ENCODE measurements around the gene SHC1. TPM values are rescaled to one million over a fixed set of nuclear protein-coding genes. Genes with fewer than 3 reads are reported as not detected.

Gene SHC1
- total RNA-seq, 1 donor: 167 TPM

GRCh38 chr1:154969860-154970452, 591 bp downstream of the SHC1 start:
- DNase-seq (ENCODE audit: low read depth): no peak
- TF ChIP-seq, protein P1, sequence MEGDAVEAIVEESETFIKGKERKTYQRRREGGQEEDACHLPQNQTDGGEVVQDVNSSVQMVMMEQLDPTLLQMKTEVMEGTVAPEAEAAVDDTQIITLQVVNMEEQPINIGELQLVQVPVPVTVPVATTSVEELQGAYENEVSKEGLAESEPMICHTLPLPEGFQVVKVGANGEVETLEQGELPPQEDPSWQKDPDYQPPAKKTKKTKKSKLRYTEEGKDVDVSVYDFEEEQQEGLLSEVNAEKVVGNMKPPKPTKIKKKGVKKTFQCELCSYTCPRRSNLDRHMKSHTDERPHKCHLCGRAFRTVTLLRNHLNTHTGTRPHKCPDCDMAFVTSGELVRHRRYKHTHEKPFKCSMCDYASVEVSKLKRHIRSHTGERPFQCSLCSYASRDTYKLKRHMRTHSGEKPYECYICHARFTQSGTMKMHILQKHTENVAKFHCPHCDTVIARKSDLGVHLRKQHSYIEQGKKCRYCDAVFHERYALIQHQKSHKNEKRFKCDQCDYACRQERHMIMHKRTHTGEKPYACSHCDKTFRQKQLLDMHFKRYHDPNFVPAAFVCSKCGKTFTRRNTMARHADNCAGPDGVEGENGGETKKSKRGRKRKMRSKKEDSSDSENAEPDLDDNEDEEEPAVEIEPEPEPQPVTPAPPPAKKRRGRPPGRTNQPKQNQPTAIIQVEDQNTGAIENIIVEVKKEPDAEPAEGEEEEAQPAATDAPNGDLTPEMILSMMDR (IDR thresholded peaks at IDR 0.05; ENCODE audit: insufficient read depth, low read length): no peak

GRCh38 chr1:154969246-154969645, 1.3 kb downstream of the SHC1 start:
- TF ChIP-seq, protein P1 (IDR thresholded peaks at IDR 0.05; ENCODE audit: insufficient read depth, low read length): no peak
- no peak for DNase-seq (ENCODE audit: low read depth)

More at GRCh38 chr1:154969860-154970452, 591 bp downstream of the SHC1 start:
- H3K4me3 ChIP-seq (ENCODE audit: low read depth, low read length): peak overlapping the region; percentile 80

DNA sequence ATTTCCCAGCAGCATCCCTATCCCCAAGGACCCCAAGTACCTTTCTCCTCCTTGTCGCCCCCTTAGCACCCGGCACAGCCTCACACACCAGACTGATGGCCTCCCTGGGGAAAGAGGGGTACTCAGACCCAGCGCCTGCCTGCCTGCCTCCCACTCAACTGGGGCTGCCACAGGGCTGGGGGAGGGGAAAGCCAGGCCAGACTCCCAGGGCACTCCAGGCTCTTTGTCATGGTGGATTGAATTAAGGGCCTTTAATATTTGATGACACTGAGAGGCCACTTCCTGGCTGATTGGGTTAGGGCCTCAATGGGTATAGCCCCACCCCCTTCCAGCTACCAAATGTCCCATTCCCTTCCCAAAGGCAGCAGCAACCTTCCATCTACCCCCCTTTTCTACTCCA, 1.8 kb downstream of the SHC1 start:
- DNase-seq (ENCODE audit: low read depth): no peak
- peak overlapping the region; percentile 80 for H3K4me3 ChIP-seq (ENCODE audit: low read depth, low read length)
- TF ChIP-seq, protein P1 (IDR thresholded peaks at IDR 0.05; ENCODE audit: insufficient read depth, low read length): no peak

More at GRCh38 chr1:154969246-154969645, 1.3 kb downstream of the SHC1 start:
- peak overlapping the region; percentile 80 for H3K4me3 ChIP-seq (ENCODE audit: low read depth, low read length)

GRCh38 chr1:154967331-154967950, 3.1 kb downstream of the SHC1 start:
- H3K4me3 ChIP-seq (ENCODE audit: low read depth, low read length): peak overlapping the region; percentile 17
- TF ChIP-seq, protein P1 (IDR thresholded peaks at IDR 0.05; ENCODE audit: insufficient read depth, low read length): no peak
- DNase-seq (ENCODE audit: low read depth): no peak

GRCh38 chr1:154966111-154966510, 4.4 kb downstream of the SHC1 start:
- H3K4me3 ChIP-seq (ENCODE audit: low read depth, low read length): no peak overlapping the region
- TF ChIP-seq, protein P1 (IDR thresholded peaks at IDR 0.05; ENCODE audit: insufficient read depth, low read length): no peak
- DNase-seq (ENCODE audit: low read depth): no peak

- no peak overlapping the region for H3K4me3 ChIP-seq (ENCODE audit: low read depth, low read length)
- TF ChIP-seq, protein P1 (IDR thresholded peaks at IDR 0.05; ENCODE audit: insufficient read depth, low read length): no peak
- no peak for DNase-seq (ENCODE audit: low read depth)
These were observed 6.2 kb downstream of the SHC1 start for GRCh38 chr1:154964359-154964758.
